Panc1 (cell line): Measurements from ENCODE around the gene MCM3AP.

Source experiments
- CTCF ChIP-seq: fragments of 450-650 bp; IDR thresholded peaks from 2 replicates; pipeline ENCODE4 v1.5.1; 2017; ENCODE audit warnings: mild to moderate bottlenecking
- POLR2AphosphoS5 ChIP-seq: IDR thresholded peaks from 2 replicates; pipeline ENCODE4 v1.6.1; 2012; ENCODE audit warnings: mild to moderate bottlenecking, low read depth, low read length, moderate library complexity
- REST ChIP-seq, 2 experiments: IDR thresholded peaks; 2 replicates each; pipeline ENCODE4 v1.6.1; 2011 to 2012; ENCODE audit warnings: low read depth in 2 of 2, control low read depth in 1 of 2, low read length in 1 of 2, mild to moderate bottlenecking in 1 of 2, moderate library complexity in 1 of 2; ENCODE audit not compliant: insufficient read depth in 1 of 2
- SIN3A ChIP-seq: IDR thresholded peaks from 2 replicates; pipeline ENCODE4 v1.6.1; 2012; ENCODE audit warnings: low read depth, mild to moderate bottlenecking, low read length, moderate library complexity, borderline replicate concordance; ENCODE audit not compliant: insufficient read depth
- TCF7L2 ChIP-seq: IDR thresholded peaks from 2 replicates; pipeline ENCODE4 v1.6.1; 2011; ENCODE audit warnings: mild to moderate bottlenecking, low read depth, low read length, inconsistent platforms

- TF ChIP-seq CTCF = no peak
- no peak for TF ChIP-seq POLR2AphosphoS5
- TF ChIP-seq REST (IDR thresholded peaks at IDR 0.05; ENCODE audit: insufficient read depth in 1 of 2, low read depth in 2 of 2, low read length in 1 of 2) = no peak
- no peak for TF ChIP-seq SIN3A
- TF ChIP-seq TCF7L2 = no peak
Observed at GRCh38 chr21:46191686-46192575, 93.5 kb downstream of the MCM3AP start.
